ELF-1 (cell line): Measurements from ENCODE around the gene ALDH7A1.
"Not testable (repeated sequence)": the region's sequence is repeated elsewhere in the genome, so short reads cannot be mapped to it uniquely, and the experiment has no call there.

ENCODE experiments used
- DNase-seq: peaks from one replicate; pipeline ENCODE4 v3.0.0-alpha.2; 2016; ENCODE audit warnings: low read depth, low spot score

ALDH7A1 gene

GRCh38 chr5:126595486-126596083 lies 566 bp upstream of the ALDH7A1 start:
- DNase-seq, result no peak

- DNase-seq, result no peak
Observed at GRCh38 chr5:126591549-126591948, 3.5 kb downstream of the ALDH7A1 start.

- no peak for DNase-seq
Observed at GRCh38 chr5:126589536-126590297, 5.3 kb downstream of the ALDH7A1 start.

GRCh38 chr5:126587551-126588390 lies 7.2 kb downstream of the ALDH7A1 start:
- DNase-seq, result no peak

- no peak for DNase-seq
Observed at GRCh38 chr5:126583761-126584160, 11.3 kb downstream of the ALDH7A1 start.

- DNase-seq, result no peak
Observed at GRCh38 chr5:126579716-126580115, 15.3 kb downstream of the ALDH7A1 start.

GRCh38 chr5:126577415-126577814 lies 17.6 kb downstream of the ALDH7A1 start:
- DNase-seq, result no peak

GRCh38 chr5:126576974-126577373 lies 18.0 kb downstream of the ALDH7A1 start:
- DNase-seq, result no peak

- DNase-seq, result no peak
Observed at GRCh38 chr5:126575644-126576043, 19.4 kb downstream of the ALDH7A1 start.

- DNase-seq, result no peak
Observed at GRCh38 chr5:126568206-126568755, 26.7 kb downstream of the ALDH7A1 start.

- DNase-seq, result no peak
Observed at GRCh38 chr5:126562823-126563222, 32.2 kb downstream of the ALDH7A1 start.

- no peak for DNase-seq
Observed at GRCh38 chr5:126561908-126562307, 33.1 kb downstream of the ALDH7A1 start.

- not testable (repeated sequence) for DNase-seq
Observed at GRCh38 chr5:126555101-126555500, 39.9 kb downstream of the ALDH7A1 start.

GRCh38 chr5:126552614-126553013 lies 42.4 kb downstream of the ALDH7A1 start:
- no peak for DNase-seq

- peak; percentile 40 for DNase-seq
Observed at GRCh38 chr5:126544087-126544740, 50.8 kb downstream of the ALDH7A1 start.

GRCh38 chr5:126543660-126544059 lies 51.4 kb downstream of the ALDH7A1 start:
- no peak for DNase-seq

GRCh38 chr5:126543009-126543408 lies 52.0 kb downstream of the ALDH7A1 start:
- DNase-seq, result no peak

GRCh38 chr5:126542441-126542840 lies 52.6 kb downstream of the ALDH7A1 start:
- no peak for DNase-seq

- DNase-seq, result no peak
Observed at GRCh38 chr5:126540631-126541030, 54.4 kb downstream of the ALDH7A1 start.

GRCh38 chr5:126538579-126538978 lies 56.4 kb downstream of the ALDH7A1 start:
- DNase-seq, result no peak

- no peak for DNase-seq
Observed at GRCh38 chr5:126536874-126537273, 58.1 kb downstream of the ALDH7A1 start.
